AG09309 (cell line): ENCODE results near the gene MORN5.

Experiments used
- DNase-seq: peaks from one replicate; pipeline ENCODE4 v3.0.0-alpha.2; 2010; ENCODE audit warnings: low read depth
- H3K4me3 ChIP-seq: 2 replicates; pipeline ENCODE4 v1.5.1; 2011; ENCODE audit warnings: mild to moderate bottlenecking, low read depth, low read length, moderate library complexity; ENCODE audit not compliant: control insufficient read depth
- CTCF ChIP-seq: IDR thresholded peaks from 2 replicates; pipeline ENCODE4 v1.5.1; 2011; ENCODE audit warnings: mild to moderate bottlenecking, low read depth, low read length, inconsistent platforms; ENCODE audit not compliant: insufficient read depth, control insufficient read depth; ENCODE audit errors: missing control alignments

Gene MORN5

GRCh38 chr9:122159925-122160246, 178 bp downstream of the MORN5 start:
- no peak for TF ChIP-seq CTCF
- DNase-seq: no peak
- H3K4me3 ChIP-seq: no peak overlapping the region; the same call in 1 of the 2 replicates

GRCh38 chr9:122162415-122162814, 2.7 kb downstream of the MORN5 start:
- DNase-seq: no peak
- no peak overlapping the region for H3K4me3 ChIP-seq
- no peak for TF ChIP-seq CTCF

- no peak for TF ChIP-seq CTCF
- H3K4me3 ChIP-seq: no peak overlapping the region
- no peak for DNase-seq
Observed at GRCh38 chr9:122164286-122164685, 4.6 kb downstream of the MORN5 start.

- H3K4me3 ChIP-seq: no peak overlapping the region
- TF ChIP-seq CTCF: no peak
- no peak for DNase-seq
Observed at GRCh38 chr9:122168356-122168755, 8.6 kb downstream of the MORN5 start.

GRCh38 chr9:122172131-122172530, 12.4 kb downstream of the MORN5 start:
- H3K4me3 ChIP-seq: no peak overlapping the region
- DNase-seq: no peak
- no peak for TF ChIP-seq CTCF

GRCh38 chr9:122173670-122174069, 14.0 kb downstream of the MORN5 start:
- DNase-seq: no peak
- TF ChIP-seq CTCF: no peak
- no peak overlapping the region for H3K4me3 ChIP-seq

- no peak overlapping the region for H3K4me3 ChIP-seq
- no peak for TF ChIP-seq CTCF
- DNase-seq: no peak
Observed at GRCh38 chr9:122176916-122177315, 17.2 kb downstream of the MORN5 start.
